Endothelial cell of umbilical vein (primary cell): Measurements from ENCODE around the gene GSTA1. TPM values are rescaled to one million over a fixed set of nuclear protein-coding genes. Genes with fewer than 3 reads are reported as not detected.
"Not testable (repeated sequence)": the region's sequence is repeated elsewhere in the genome, so short reads cannot be mapped to it uniquely, and the experiment has no call there.

ENCODE experiments used
- BruUV-seq: library from RNA; stranded (reverse); fragments of 400-500 nt; replicated peaks from 2 replicates; lab custom pipeline; 2021; lab: Mats Ljungman, UMichigan
- CTCF ChIA-PET: fragments of 300-600, 350-600 bp; sonication (Branson Sonifier 250); formaldehyde crosslinking; loops from one replicate; lab custom pipeline; 2021; ENCODE audit warnings: antibody characterized with exemption, inconsistent platforms; lab: Charles Lee
- POLR2A ChIA-PET: fragments of 300-600, 350-600 bp; sonication (Branson Sonifier 250); formaldehyde crosslinking; loops from one replicate; lab custom pipeline; 2021; ENCODE audit warnings: antibody characterized with exemption, inconsistent platforms; lab: Charles Lee
- DNase-seq: peaks from one replicate; pipeline ENCODE4 v3.0.0-alpha.2; 2011; ENCODE audit warnings: low read depth, low spot score
- FAIRE-seq: peaks from 2 replicates; lab custom pipeline; 2011; peaks lifted over from hg19 to GRCh38; lab: Jason Lieb, UNC
- H2AFZ ChIP-seq: 2 replicates; pipeline ENCODE4 v1.6.0; 2012; ENCODE audit warnings: low read depth, low read length, control low read depth, inconsistent platforms
- H3K27ac ChIP-seq: 2 replicates; pipeline ENCODE4 v1.5.1; 2011; ENCODE audit warnings: low read depth, mild to moderate bottlenecking, control low read depth, low read length, moderate library complexity; ENCODE audit not compliant: insufficient read depth
- H3K27me3 ChIP-seq, 2 experiments: 2 replicates each; pipeline versions ENCODE4 v1.6.0 to v1.6.1; 2011; ENCODE audit warnings: low read length in 2 of 2, mixed read lengths in 1 of 2; ENCODE audit not compliant: control insufficient read depth in 2 of 2, insufficient read depth in 2 of 2
- H3K36me3 ChIP-seq, 2 experiments: 2 replicates in 1 of 2; 3 replicates in 1 of 2; pipeline ENCODE4 v1.5.1; 2011; ENCODE audit warnings: low read length in 2 of 2, mild to moderate bottlenecking in 1 of 2, moderate library complexity in 1 of 2; ENCODE audit not compliant: control insufficient read depth in 2 of 2, insufficient read depth in 2 of 2; ENCODE audit errors: extremely low read depth in 1 of 2
- H3K4me1 ChIP-seq: 3 replicates; pipeline ENCODE4 v1.5.1; 2011; ENCODE audit warnings: mild to moderate bottlenecking, low read length; ENCODE audit not compliant: control insufficient read depth, insufficient read depth; ENCODE audit errors: extremely low read depth
- H3K4me2 ChIP-seq: 2 replicates; pipeline ENCODE4 v1.6.1; 2011; ENCODE audit warnings: low read length, control low read depth, mixed read lengths; ENCODE audit not compliant: insufficient read depth
- H3K4me3 ChIP-seq, 3 experiments: fragments of 200-600 bp in 1 of 3; sonication (generic), shearing (Covaris generic) in 1 of 3; replicated peaks in 1 of 3; 2 replicates each; pipeline ENCODE4 v1.5.1; 2011 to 2016; ENCODE audit warnings: control low read depth in 3 of 3, low read length in 3 of 3, mild to moderate bottlenecking in 2 of 3, inconsistent platforms in 1 of 3, low read depth in 1 of 3, moderate library complexity in 1 of 3; ENCODE audit not compliant: insufficient read depth in 1 of 3
- H3K79me2 ChIP-seq: 2 replicates; pipeline ENCODE4 v1.6.0; 2012; ENCODE audit warnings: low read length, inconsistent platforms; ENCODE audit not compliant: control insufficient read depth, insufficient read depth
- H3K9ac ChIP-seq: replicated peaks from 2 replicates; pipeline ENCODE3; 2011; ENCODE audit warnings: low read length, control low read depth; ENCODE audit not compliant: insufficient read depth; ENCODE audit errors: extremely low read depth
- H3K9me1 ChIP-seq: replicated peaks from 3 replicates; pipeline ENCODE4 v1.6.0; 2011; ENCODE audit warnings: mild to moderate bottlenecking, low read length; ENCODE audit not compliant: control insufficient read depth, insufficient read depth; ENCODE audit errors: extremely low read depth
- H3K9me3 ChIP-seq: replicated peaks from 2 replicates; pipeline ENCODE4 v1.5.1; 2012; ENCODE audit warnings: low read length, inconsistent platforms; ENCODE audit not compliant: control insufficient read depth, insufficient read depth
- H4K20me1 ChIP-seq: replicated peaks from 2 replicates; pipeline ENCODE3; 2011; ENCODE audit warnings: mild to moderate bottlenecking, low read length; ENCODE audit not compliant: control insufficient read depth, insufficient read depth; ENCODE audit errors: extremely low read depth
- FOS ChIP-seq: IDR thresholded peaks from 2 replicates; pipeline ENCODE4 v1.6.1; 2011; ENCODE audit warnings: mild to moderate bottlenecking, low read length, moderate library complexity, borderline replicate concordance; ENCODE audit not compliant: insufficient read depth
- JUN ChIP-seq: IDR thresholded peaks from 2 replicates; pipeline ENCODE4 v1.6.1; 2011; ENCODE audit warnings: borderline replicate concordance, low read depth; ENCODE audit not compliant: insufficient read length, insufficient read depth
- MYC ChIP-seq: IDR thresholded peaks from one replicate; pipeline ENCODE4 v1.6.1; 2011; ENCODE audit warnings: mild to moderate bottlenecking, low read depth, low read length
- POLR2AphosphoS5 ChIP-seq: IDR thresholded peaks from 2 replicates; pipeline ENCODE4 v1.6.1; 2012; ENCODE audit warnings: low read depth, mild to moderate bottlenecking, control low read depth, low read length, moderate library complexity; ENCODE audit not compliant: insufficient read depth
- dilution Hi-C: fragments of 300-500 bp; cut with MboI; formaldehyde crosslinking; loops from one replicate; pipeline ENCODE4 v1.15.0; 2019; ENCODE audit warnings: low sequenced_read_pairs; ENCODE audit not compliant: extremely low pct_ligation_motif_present
- intact Hi-C: fragments of 100-400 bp; cut with micrococcal nuclease; formaldehyde crosslinking; loops from one replicate; pipeline ENCODE4 v1.10.0; 2022
- polyA plus RNA-seq, 4 experiments: library from polyadenylated mRNA; depleted of rRNA in 3 of 4; stranded (reverse) in 3 of 4; unstranded in 1 of 4; fragments of >200 nt; gene quantifications; 2 replicates each; pipeline versions ENCODE4 v1.2.1 to v1.2.3, GENCODE V29; 2011 to 2012; ENCODE audit warnings: missing spikeins in 1 of 4
- total RNA-seq: library from RNA; stranded (reverse); gene quantifications from 2 replicates; pipeline ENCODE4 v1.2.3, GENCODE V29; 2021
- TF ChIP-seq, protein P1 (sequence below): IDR thresholded peaks from 2 replicates; pipeline ENCODE4 v1.6.1; 2011; ENCODE audit not compliant: insufficient read depth, insufficient read length
- TF ChIP-seq, protein P2 (sequence below), 2 donors: IDR thresholded peaks; 1 replicate in 1 of 2; 2 replicates in 1 of 2; pipeline ENCODE4 v1.5.1; 2011; ENCODE audit warnings: low read length in 2 of 2, mild to moderate bottlenecking in 2 of 2, moderate library complexity in 2 of 2, control low read depth in 1 of 2, inconsistent platforms in 1 of 2, low read depth in 1 of 2; ENCODE audit not compliant: insufficient read depth in 1 of 2; ENCODE audit errors: extremely low read depth in 1 of 2

Gene GSTA1
- total and polyA plus RNA-seq, 2 donors (not counting 3 experiments of a cell fraction or from before 2014, with no cell fraction given): not detected

DNA sequence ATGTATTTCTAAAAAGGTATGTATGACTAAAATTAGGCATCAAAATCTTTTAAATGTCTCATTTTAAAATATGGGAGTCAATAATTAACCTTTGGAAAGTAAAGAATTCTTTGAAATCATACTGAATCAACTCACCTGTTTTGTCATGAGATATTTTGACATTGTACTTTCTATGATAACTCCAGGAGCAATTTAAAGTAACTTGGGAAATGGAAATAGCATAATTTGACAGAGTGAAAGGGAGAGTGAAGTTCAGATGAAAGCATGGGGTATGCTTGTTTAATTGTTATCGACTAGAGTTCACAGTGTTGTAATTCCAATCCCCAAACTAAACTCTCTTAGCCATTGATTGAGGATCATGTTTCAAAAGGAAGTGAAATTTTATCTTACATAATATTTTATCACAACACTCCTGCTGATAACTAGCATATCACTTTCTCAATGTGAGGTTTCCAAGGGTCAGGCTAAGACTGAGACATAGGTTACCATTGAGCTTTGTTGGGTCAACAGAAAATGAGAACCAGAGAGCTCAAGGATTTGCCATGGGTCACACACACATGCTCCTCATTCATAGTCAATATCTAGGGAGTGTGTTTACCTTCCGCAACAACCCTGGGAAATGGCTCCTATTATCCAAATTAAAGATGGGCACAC lies 2.3 kb downstream of the GSTA1 start:
- TF ChIP-seq, protein P1, sequence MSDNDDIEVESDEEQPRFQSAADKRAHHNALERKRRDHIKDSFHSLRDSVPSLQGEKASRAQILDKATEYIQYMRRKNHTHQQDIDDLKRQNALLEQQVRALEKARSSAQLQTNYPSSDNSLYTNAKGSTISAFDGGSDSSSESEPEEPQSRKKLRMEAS: no peak
- TF ChIP-seq, protein P2, sequence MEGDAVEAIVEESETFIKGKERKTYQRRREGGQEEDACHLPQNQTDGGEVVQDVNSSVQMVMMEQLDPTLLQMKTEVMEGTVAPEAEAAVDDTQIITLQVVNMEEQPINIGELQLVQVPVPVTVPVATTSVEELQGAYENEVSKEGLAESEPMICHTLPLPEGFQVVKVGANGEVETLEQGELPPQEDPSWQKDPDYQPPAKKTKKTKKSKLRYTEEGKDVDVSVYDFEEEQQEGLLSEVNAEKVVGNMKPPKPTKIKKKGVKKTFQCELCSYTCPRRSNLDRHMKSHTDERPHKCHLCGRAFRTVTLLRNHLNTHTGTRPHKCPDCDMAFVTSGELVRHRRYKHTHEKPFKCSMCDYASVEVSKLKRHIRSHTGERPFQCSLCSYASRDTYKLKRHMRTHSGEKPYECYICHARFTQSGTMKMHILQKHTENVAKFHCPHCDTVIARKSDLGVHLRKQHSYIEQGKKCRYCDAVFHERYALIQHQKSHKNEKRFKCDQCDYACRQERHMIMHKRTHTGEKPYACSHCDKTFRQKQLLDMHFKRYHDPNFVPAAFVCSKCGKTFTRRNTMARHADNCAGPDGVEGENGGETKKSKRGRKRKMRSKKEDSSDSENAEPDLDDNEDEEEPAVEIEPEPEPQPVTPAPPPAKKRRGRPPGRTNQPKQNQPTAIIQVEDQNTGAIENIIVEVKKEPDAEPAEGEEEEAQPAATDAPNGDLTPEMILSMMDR (IDR thresholded peaks at IDR 0.05; ENCODE audit: extremely low read depth in 1 of 2, insufficient read depth in 1 of 2, low read depth in 1 of 2, low read length in 2 of 2): no peak
- TF ChIP-seq FOS: no peak
- no peak for TF ChIP-seq JUN
- TF ChIP-seq POLR2AphosphoS5: no peak
- no peak for TF ChIP-seq MYC
- Histone ChIP-seq H3K9me1 (no peaks in the 10 kb centered on the region), H3K9ac (no peak overlapping the region), H3K9me3 (no peaks in the 10 kb centered on the region), H3K4me2 (no peak overlapping the region), H3K79me2 (no peaks in the 10 kb centered on the region), H4K20me1 (no peaks in the 10 kb centered on the region), H3K27me3 (no peaks in the 10 kb centered on the region), H3K4me1 (no peaks in the 10 kb centered on the region), H3K4me3 (no peak overlapping the region), H2AFZ (no peak overlapping the region), H3K36me3 (no peaks in the 10 kb centered on the region), H3K27ac (no peak overlapping the region)
- DNase-seq: no peak
- no TSS peak for BruUV-seq
- ChIA-PET POLR2A (no interaction called here), CTCF (no interaction called here)
- no peak for FAIRE-seq
- intact Hi-C loops: no loop called here
- dilution Hi-C loops: no loop called here

DNA sequence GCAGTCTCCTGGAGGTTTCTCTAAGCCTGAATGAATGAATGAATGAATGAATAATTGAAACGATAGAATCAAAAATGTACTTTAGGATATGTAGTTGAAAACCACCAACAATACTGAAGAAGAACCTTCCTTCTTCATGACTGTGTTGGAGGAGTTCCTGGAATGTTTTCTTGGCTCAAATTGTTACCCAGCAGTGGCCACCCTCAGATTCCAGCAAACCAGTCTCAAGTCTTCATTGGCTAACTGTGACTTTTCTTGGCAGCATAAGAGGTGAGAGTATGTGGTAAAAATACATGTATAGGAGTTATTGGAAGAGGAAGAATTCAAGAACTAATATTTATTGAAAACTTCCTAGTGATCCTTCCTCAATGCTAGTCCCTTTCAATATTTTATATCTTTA lies 4.3 kb downstream of the GSTA1 start:
- H2AFZ ChIP-seq: not testable (repeated sequence)

DNA sequence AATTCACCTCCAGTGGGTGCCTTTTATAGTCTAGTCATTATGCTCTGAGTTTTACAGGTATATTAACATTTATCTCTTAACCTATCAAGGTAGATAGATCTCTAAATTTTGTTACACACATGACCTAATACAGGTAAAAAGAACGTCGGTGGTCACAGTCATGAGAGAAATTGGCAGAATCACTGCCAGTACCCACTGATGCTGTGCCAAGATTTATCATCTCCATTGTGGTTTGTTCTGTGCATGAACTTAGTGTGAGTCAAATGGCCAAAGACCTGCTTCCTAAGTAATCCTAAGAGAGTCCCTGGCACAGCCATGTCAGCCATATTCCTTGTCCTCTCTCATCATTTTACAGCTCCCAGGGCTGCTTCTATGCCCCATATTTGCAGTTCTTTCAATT lies 9.2 kb downstream of the GSTA1 start:
- H3K4me3 ChIP-seq, H3K9ac ChIP-seq, H4K20me1 ChIP-seq, H3K27me3 ChIP-seq, H3K9me3 ChIP-seq, H2AFZ ChIP-seq, H3K27ac ChIP-seq, CTCF ChIA-PET, dilution Hi-C loops, DNase-seq, BruUV-seq, FAIRE-seq, intact Hi-C loops, H3K4me2 ChIP-seq, H3K79me2 ChIP-seq, POLR2A ChIA-PET, H3K9me1 ChIP-seq, H3K36me3 ChIP-seq, H3K4me1 ChIP-seq: not testable (repeated sequence)

More for the DNA sequence above, 4.3 kb downstream of the GSTA1 start:
- intact Hi-C loops, FAIRE-seq, dilution Hi-C loops, POLR2A ChIA-PET, H3K79me2 ChIP-seq, H3K36me3 ChIP-seq, H3K27ac ChIP-seq, H3K9me1 ChIP-seq, H3K4me2 ChIP-seq, H3K4me1 ChIP-seq, H3K27me3 ChIP-seq, BruUV-seq, H3K9ac ChIP-seq, DNase-seq, H3K4me3 ChIP-seq, H4K20me1 ChIP-seq, H3K9me3 ChIP-seq, CTCF ChIA-PET: not testable (repeated sequence)
